Epithelial cell of prostate (primary cell): ENCODE data around the gene CCDC70.
"Not testable (repeated sequence)": the region's sequence is repeated elsewhere in the genome, so short reads cannot be mapped to it uniquely, and the experiment has no call there.

Experiments
- DNase-seq: peaks from one replicate; pipeline ENCODE4 v3.0.0-alpha.2; 2011; ENCODE audit warnings: low read depth, low spot score
- H3K27ac ChIP-seq: fragments of 450-650 bp; 2 replicates; pipeline ENCODE4 v1.5.1; 2017; ENCODE audit warnings: mild to moderate bottlenecking

Gene CCDC70

GRCh38 chr13:51861723-51862300 lies at the start of gene CCDC70:
TSS of gene CCDC70 (plus strand) at chr13:51861969. CDS start at chr13:51865412, 3,443 bp downstream.
- no peak within 1 kb of the TSS for H3K27ac ChIP-seq
- no peak for DNase-seq

- no peak for DNase-seq
- no peak overlapping the region for H3K27ac ChIP-seq
Observed at GRCh38 chr13:51814071-51814470, 47.7 kb upstream of the CCDC70 start.

DNA sequence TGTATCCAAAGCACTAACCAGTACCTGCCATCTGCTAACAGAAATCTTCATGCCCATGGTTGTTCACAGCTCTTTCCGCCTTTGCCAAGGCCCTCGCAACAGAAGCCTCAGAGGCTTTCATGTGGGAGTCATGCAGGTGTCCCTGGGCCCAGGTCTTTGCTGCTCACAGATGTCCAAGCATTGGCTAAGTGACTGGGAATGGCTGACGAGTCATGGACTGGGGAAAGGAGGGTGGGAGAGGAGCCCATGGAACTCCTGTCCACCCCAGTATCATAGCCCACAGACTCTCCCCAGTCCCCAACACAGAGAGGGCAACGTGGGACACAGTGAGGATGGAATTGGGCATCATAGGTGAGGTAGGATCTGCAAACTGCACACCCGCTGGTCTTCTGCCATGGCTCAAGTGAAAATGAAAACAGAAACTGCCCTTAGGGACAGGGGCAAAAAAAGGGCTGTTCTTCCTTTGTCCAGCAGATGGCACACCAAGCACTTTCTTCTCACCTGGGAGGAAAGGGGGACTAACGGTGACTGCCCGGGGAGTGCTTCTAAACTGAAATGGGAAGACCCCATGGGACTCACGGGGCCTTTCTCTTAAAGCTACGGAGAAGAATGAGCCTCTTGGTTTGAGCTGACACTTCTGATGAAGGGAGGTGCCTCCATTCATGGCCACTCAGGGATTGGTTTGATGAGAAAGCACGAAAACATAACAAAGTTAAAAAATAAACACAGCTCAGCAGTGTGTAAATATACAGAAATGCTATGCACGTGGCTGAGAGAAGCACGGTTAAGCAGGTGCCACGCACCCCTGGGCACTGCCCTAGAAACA lies 46.7 kb upstream of the CCDC70 start:
- no peak overlapping the region for H3K27ac ChIP-seq
- no peak for DNase-seq

DNA sequence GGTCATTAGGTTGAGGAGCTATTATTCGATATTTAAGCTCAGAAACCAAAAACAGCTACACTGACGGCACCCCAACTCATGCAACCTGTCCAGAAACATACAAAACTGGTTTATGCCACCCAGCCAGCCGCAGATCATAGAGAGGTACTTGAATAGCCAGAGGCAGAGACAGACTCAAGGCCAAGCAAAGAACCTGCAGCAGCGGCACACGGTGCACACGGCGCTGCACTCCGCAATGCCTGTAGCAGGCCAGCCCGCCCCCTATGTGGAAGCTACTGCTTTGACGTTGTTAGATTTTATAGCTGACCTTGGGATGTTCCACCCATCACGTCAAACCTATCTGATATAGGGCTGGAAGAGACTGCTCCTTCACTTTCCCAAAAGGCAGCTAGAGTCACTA lies 45.9 kb upstream of the CCDC70 start:
- no peak for DNase-seq

GRCh38 chr13:51816604-51817249 lies 45.0 kb upstream of the CCDC70 start:
- no peak overlapping the region for H3K27ac ChIP-seq

More for the DNA sequence above, 45.9 kb upstream of the CCDC70 start:
- H3K27ac ChIP-seq, result no peak overlapping the region

DNA sequence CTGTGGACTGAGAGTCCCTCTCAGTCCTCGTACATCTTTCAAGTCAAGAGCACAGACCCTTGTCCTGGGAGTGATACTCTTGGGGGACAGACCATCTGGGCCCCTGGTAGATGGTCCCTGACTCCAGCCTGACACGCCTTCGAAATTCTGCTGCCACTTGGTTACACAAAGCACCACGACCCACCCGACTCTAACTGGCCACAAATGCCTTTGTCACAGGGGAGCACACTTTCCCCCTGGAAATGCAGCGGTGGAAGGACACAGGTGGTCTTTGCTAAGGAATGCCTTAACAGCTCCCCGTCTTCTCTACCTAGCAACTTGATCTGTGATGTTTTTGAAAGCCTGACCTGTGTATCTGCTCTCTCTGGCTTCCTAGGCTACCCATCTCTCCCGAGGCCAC lies 44.1 kb upstream of the CCDC70 start:
- no peak overlapping the region for H3K27ac ChIP-seq
- DNase-seq, result no peak

More at GRCh38 chr13:51816604-51817249, 45.0 kb upstream of the CCDC70 start:
- DNase-seq, result no peak

GRCh38 chr13:51818276-51818675 lies 43.5 kb upstream of the CCDC70 start:
- DNase-seq, result no peak

DNA sequence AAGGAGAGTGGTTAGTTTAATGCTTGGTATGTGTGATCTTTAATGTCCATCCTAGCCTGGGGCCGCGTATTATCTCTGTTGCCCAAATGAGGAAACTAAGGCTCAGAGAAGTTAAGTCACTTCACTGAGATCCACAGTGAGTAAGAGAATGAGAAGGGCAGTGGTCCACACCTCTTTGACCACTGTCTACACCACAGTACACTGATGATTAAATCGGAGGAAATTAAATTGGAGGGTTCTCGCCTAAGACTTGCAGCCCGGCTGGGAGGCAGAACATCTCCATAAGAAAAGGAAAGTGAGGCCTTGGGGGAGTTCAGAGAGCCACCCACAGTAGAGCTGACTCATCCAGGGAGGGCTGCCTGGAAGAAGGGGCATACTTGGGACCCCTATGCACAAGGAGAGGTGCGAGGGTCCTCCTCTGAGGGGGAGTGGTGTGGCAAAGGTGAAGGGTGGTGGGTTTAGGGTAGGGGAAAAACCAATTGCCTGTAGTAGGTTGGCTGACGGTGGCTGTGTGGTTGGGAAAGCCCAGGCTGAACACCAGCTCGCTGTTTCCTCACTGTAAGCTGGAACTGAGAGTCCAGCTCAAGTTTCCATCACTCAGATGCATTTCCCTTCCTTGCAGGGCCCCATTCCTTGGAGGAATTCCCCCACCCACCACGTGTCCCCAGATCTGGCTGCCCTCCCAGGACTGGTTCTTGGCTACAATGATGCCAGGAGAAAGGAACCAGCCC lies 42.8 kb upstream of the CCDC70 start:
- H3K27ac ChIP-seq, result no peak overlapping the region
- DNase-seq, result no peak

More at GRCh38 chr13:51818276-51818675, 43.5 kb upstream of the CCDC70 start:
- H3K27ac ChIP-seq, result no peak overlapping the region

GRCh38 chr13:51819544-51819943 lies 42.2 kb upstream of the CCDC70 start:
- no peak for DNase-seq
- H3K27ac ChIP-seq, result no peak overlapping the region

DNA sequence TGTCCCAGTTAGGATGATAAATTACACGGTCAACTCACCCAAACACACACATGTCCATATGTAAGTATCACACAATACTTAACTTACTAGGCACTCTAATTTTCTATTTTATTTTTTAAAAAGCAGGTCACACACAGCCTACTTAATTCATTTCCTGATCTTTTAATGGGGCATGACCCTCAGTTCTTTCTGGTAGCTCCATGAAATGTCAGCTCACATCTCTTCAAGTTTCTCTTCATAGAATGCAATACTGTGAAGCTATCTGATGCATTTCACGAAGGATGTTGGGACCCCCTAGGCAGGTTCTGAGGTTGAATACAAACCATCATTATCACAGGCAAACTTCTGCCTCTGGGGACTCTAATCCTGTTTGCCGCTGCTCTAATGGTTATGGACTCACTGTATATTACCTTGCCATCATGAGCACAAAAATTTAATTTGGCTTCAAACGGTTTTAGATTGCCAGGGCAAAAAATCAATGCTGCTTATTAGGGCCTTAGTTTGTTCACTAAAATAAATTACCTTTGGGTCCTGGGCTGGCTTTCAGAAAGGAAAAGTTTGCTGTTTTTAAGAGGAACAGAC lies 41.7 kb upstream of the CCDC70 start:
- H3K27ac ChIP-seq, result no peak overlapping the region

GRCh38 chr13:51821606-51822005 lies 40.2 kb upstream of the CCDC70 start:
- H3K27ac ChIP-seq, result no peak overlapping the region
- DNase-seq, result no peak

More for the DNA sequence above, 41.7 kb upstream of the CCDC70 start:
- DNase-seq, result no peak

DNA sequence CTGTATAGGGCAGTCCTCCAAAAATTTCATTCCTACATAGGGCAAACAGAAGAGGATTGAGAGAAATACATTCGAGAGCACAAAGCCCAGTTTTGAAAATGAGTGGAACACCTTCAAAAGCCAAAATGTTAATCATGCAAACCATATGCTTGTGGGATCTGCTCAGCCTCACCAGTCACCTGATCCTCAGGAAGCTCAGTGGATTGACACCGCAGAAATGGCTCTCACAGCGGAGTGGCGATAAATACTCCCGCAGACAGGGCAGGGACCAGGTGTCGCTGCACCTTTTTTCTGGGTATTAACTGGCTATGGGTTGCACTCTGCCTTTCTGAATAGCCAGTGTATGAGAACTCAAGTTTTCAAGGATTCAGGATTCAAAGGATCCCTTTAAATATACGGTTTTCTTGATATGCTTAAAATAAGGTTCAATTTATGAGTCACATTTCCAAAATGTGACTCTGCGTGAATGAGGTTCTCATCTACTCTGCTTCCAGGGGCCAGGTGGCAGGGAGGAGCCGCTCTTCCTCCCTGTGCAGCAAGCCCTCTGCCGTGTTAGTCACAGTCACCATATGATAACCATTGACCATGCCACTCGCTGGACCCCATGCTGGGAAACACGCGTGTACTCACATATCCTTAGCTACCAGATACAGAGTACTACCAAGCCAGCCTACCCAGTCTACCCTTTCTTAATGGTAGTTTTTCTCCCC lies 39.5 kb upstream of the CCDC70 start:
- no peak overlapping the region for H3K27ac ChIP-seq
- no peak for DNase-seq

GRCh38 chr13:51823359-51823758 lies 38.4 kb upstream of the CCDC70 start:
- H3K27ac ChIP-seq, result no peak overlapping the region
- DNase-seq, result no peak

- no peak overlapping the region for H3K27ac ChIP-seq
- DNase-seq, result no peak
Observed at GRCh38 chr13:51823863-51824262, 37.9 kb upstream of the CCDC70 start.

DNA sequence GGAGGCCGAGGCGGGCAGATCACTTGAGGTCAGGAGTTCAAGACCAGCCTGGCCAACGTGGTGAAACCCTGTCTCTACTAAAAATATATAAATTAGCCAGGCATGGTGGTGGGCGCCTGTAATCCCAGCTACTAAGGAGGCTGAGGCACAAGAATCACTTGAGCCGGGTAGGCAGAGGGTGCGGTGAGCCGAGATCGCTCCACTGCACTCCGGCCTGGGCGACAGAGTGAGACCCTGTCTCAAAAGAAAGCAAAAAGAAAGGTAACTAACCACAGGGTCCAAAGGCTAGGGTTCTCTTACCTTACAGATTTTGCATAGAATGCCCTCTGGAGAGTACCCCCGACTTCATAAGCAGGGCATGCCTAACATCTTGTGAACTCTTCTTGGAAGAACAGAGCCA lies 37.1 kb upstream of the CCDC70 start:
- DNase-seq, H3K27ac ChIP-seq: not testable (repeated sequence)

GRCh38 chr13:51825165-51825592 lies 36.6 kb upstream of the CCDC70 start:
- no peak overlapping the region for H3K27ac ChIP-seq
- no peak for DNase-seq

DNA sequence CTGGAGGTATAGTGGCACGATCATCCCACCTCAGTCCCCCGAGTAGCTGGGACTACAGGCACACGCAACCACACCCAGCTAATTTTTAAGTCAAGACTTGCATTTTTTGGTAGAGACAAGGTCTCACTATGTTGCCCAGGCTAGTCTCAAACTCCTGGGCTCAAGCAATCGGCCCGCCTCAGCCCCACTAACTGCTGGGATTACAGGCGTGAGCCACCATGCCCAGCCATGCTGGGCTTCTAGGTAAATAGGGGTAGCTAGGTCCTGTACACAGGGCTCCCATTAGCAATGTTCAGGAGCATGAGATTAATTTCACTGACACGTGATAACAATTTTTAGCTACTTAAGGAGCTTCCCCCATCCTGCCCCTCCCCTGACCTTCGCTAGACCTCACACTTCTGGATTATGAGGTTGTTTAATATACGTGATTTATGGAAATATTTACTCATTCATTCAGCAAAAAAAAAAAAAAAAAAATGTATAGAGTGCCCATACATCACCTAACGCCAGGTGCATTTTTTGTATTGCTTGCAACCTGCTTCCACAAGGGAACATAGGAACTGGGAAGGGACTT lies 36.0 kb upstream of the CCDC70 start:
- H3K27ac ChIP-seq, result no peak overlapping the region
- no peak for DNase-seq

DNA sequence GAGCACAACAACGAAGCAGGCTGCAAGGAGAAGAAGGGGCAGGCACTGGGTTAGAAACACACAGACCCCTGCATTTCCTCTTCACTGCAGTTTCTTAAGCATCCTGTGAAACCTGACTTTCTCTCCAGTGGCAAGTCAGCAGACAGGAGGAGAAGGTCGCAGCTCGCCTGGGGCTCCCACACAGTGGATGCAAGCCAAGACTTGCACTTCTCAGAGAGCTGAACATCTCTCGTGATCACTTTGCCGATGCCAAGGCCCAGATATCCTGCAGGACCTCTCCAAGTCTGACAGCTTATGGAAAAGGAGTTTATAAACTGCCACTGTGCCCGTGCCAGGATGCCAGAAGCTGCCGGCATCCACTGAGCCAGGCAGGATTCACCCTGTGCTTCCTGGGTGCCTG lies 35.2 kb upstream of the CCDC70 start:
- no peak for DNase-seq
- H3K27ac ChIP-seq, result no peak overlapping the region

- no peak for DNase-seq
- H3K27ac ChIP-seq, result no peak overlapping the region
Observed at GRCh38 chr13:51827254-51827653, 34.5 kb upstream of the CCDC70 start.
